T-cell (primary cell): Measurements from ENCODE around the gene PCDHAC2. TPM values are rescaled to one million over a fixed set of nuclear protein-coding genes. Genes with fewer than 3 reads are reported as not detected.

ENCODE experiments used
- ATAC-seq, 4 experiments: fragments of 200-7000 bp in 3 of 4; fragments of 150-1000 bp in 1 of 4; cut with Tn5 transposase; replicated peaks in 1 of 4; 1 replicate in 3 of 4; 2 replicates in 1 of 4; pipeline ENCODE4 v1.10.0; 2021; ENCODE audit warnings: moderate library complexity in 3 of 4, mild to moderate bottlenecking in 2 of 4, moderate number of reproducible peaks in 1 of 4
- CTCF ChIA-PET, 2 donors: fragments of 300-600 bp; sonication (Branson Sonifier 250); formaldehyde crosslinking; loops; one replicate each; lab custom pipeline; 2022; ENCODE audit warnings: antibody characterized with exemption in 2 of 2; lab: Charles Lee
- POLR2A ChIA-PET, 2 donors: fragments of 300-600 bp; sonication (Branson Sonifier 250); formaldehyde crosslinking; loops; one replicate each; lab custom pipeline; 2022; ENCODE audit warnings: antibody characterized with exemption in 2 of 2; lab: Charles Lee
- DNase-seq, 35 experiments: peaks; one replicate each; pipeline versions ENCODE4 v3.0.0 to v3.0.0-alpha.2; 2013 to 2023
- H3K27ac ChIP-seq: one replicate; pipeline ENCODE4 v1.5.1; 2013; ENCODE audit warnings: low read length
- H3K27me3 ChIP-seq, 2 experiments: replicated peaks in 1 of 2; 1 replicate in 1 of 2; 2 replicates in 1 of 2; pipeline versions ENCODE4 v1.6.1 to v1.7.0; 2013; ENCODE audit warnings: low read length in 1 of 2, mixed read lengths in 1 of 2; ENCODE audit not compliant: control insufficient read depth in 2 of 2, insufficient read depth in 2 of 2; ENCODE audit errors: extremely low read depth in 1 of 2
- H3K36me3 ChIP-seq, 2 donors: 1 replicate in 1 of 2; 2 replicates in 1 of 2; pipeline versions ENCODE4 v1.6.1 to v1.7.0; 2013; ENCODE audit warnings: low read length in 1 of 2; ENCODE audit not compliant: control insufficient read depth in 2 of 2, insufficient read depth in 1 of 2; ENCODE audit errors: extremely low read depth in 1 of 2
- H3K4me1 ChIP-seq, 2 experiments: 1 replicate in 1 of 2; 2 replicates in 1 of 2; pipeline versions ENCODE4 v1.6.1 to v1.7.0; 2013; ENCODE audit warnings: low read length in 2 of 2, mixed read lengths in 1 of 2; ENCODE audit not compliant: insufficient read depth in 2 of 2, control insufficient read depth in 1 of 2; ENCODE audit errors: extremely low read depth in 1 of 2
- H3K4me3 ChIP-seq, 2 donors: 1 replicate in 1 of 2; 2 replicates in 1 of 2; pipeline versions ENCODE4 v1.5.1 to v1.7.0; 2013; ENCODE audit warnings: mild to moderate bottlenecking in 2 of 2, low read length in 1 of 2, moderate library complexity in 1 of 2; ENCODE audit not compliant: control insufficient read depth in 1 of 2; ENCODE audit errors: extremely low read depth in 1 of 2
- H3K9me3 ChIP-seq: 2 replicates; pipeline ENCODE4 v1.7.0; 2013
- H3K27ac Mint-ChIP-seq, 2 donors: one replicate each; pipeline ENCODE4 v1.8.0; 2020 to 2021; ENCODE audit warnings: mild to moderate bottlenecking in 2 of 2, mixed read lengths in 2 of 2
- H3K27me3 Mint-ChIP-seq, 2 donors: one replicate each; pipeline ENCODE4 v1.8.0; 2021 to 2022; ENCODE audit warnings: mixed read lengths in 2 of 2
- H3K36me3 Mint-ChIP-seq: one replicate; pipeline ENCODE4 v1.8.0; 2021; ENCODE audit warnings: mixed read lengths
- H3K4me1 Mint-ChIP-seq, 3 donors: one replicate each; pipeline ENCODE4 v1.8.0; 2020 to 2022; ENCODE audit warnings: mixed read lengths in 3 of 3, mild to moderate bottlenecking in 1 of 3
- H3K4me3 Mint-ChIP-seq, 3 donors: one replicate each; pipeline ENCODE4 v1.8.0; 2020 to 2022; ENCODE audit warnings: mild to moderate bottlenecking in 3 of 3, mixed read lengths in 3 of 3, moderate library complexity in 3 of 3
- H3K9me3 Mint-ChIP-seq, 3 donors: one replicate each; pipeline ENCODE4 v1.8.0; 2020 to 2022; ENCODE audit warnings: mixed read lengths in 3 of 3
- WGBS: methylation state at CpG from one replicate; pipeline ENCODE4 v1.1.5; 2013; ENCODE audit warnings: missing lambda C conversion rate; ENCODE audit not compliant: insufficient coverage; 5-methylcytosine and 5-hydroxymethylcytosine counted together
- total RNA-seq, 35 experiments: library from RNA in 6 of 35; stranded (reverse) in 6 of 35; fragments of 120-200 nt in 1 of 35; gene quantifications; one replicate each; pipeline versions ENCODE4 v1.2.1 to v1.2.4 and lab custom pipeline; 2013 to 2026

Gene PCDHAC2
- total RNA-seq, 5 donors from 2014 or later (not counting 1 experiment from before 2014, with no cell fraction given), result 0.03 TPM; not detected in 4

GRCh38 chr5:140978983-140979382 lies 12.7 kb downstream of the PCDHAC2 start:
- ATAC-seq, result no peak
- POLR2A ChIA-PET, result no interaction called here
- peaks cover 0 to 2% of the 10 kb centered on the region in 2 experiments for H3K27me3 ChIP-seq
- WGBS, result 100% methylated on average over 1 of the region's 1 CpG
- H3K4me3 ChIP-seq, result no peak overlapping the region
- Mint-ChIP-seq H3K36me3 (no peaks in the 10 kb centered on the region), H3K9me3 (peaks cover 0 to 3% (median 0%) of the 10 kb centered on the region in 3 donors), H3K27ac (no peak overlapping the region), H3K27me3 (peaks cover 6 to 41% of the 10 kb centered on the region in 2 donors), H3K4me1 (no peaks in the 10 kb centered on the region), H3K4me3 (no peak overlapping the region)
- H3K36me3 ChIP-seq, result no peaks in the 10 kb centered on the region
- no peaks in the 10 kb centered on the region for H3K9me3 ChIP-seq
- H3K27ac ChIP-seq, result no peak overlapping the region
- CTCF ChIA-PET, result no interaction called here
- no peaks in the 10 kb centered on the region for H3K4me1 ChIP-seq
- DNase-seq, result no peak

GRCh38 chr5:140982083-140982716 lies 15.9 kb downstream of the PCDHAC2 start:
- CTCF ChIA-PET, result no interaction called here
- Histone ChIP-seq H3K36me3 (no peaks in the 10 kb centered on the region), H3K9me3 (no peaks in the 10 kb centered on the region), H3K27me3 (peaks cover 0 to 4% of the 10 kb centered on the region in 2 experiments), H3K4me1 (no peaks in the 10 kb centered on the region), H3K27ac (no peak overlapping the region), H3K4me3 (no peak overlapping the region)
- ATAC-seq (no peak), DNase-seq (no peak)
- Mint-ChIP-seq H3K27ac (no peak overlapping the region), H3K4me1 (no peaks in the 10 kb centered on the region), H3K9me3 (no peaks in the 10 kb centered on the region), H3K4me3 (no peak overlapping the region), H3K36me3 (no peaks in the 10 kb centered on the region), H3K27me3 (peaks cover 5 to 36% of the 10 kb centered on the region in 2 donors)
- 93% methylated on average over 4 of the region's 5 CpGs for WGBS
- POLR2A ChIA-PET, result no interaction called here

- ATAC-seq (no peak), DNase-seq (no peak)
- H3K9me3 ChIP-seq, result no peaks in the 10 kb centered on the region
- peaks cover 0 to 5% of the 10 kb centered on the region in 2 experiments for H3K27me3 ChIP-seq
- Mint-ChIP-seq H3K4me1 (no peaks in the 10 kb centered on the region), H3K27me3 (peaks cover 8 to 29% of the 10 kb centered on the region in 2 donors), H3K36me3 (no peaks in the 10 kb centered on the region), H3K4me3 (no peak overlapping the region), H3K27ac (no peak overlapping the region), H3K9me3 (no peaks in the 10 kb centered on the region)
- no peak overlapping the region for H3K27ac ChIP-seq
- ChIA-PET CTCF (no interaction called here), POLR2A (no interaction called here)
- no peaks in the 10 kb centered on the region for H3K4me1 ChIP-seq
- no peak overlapping the region for H3K4me3 ChIP-seq
- WGBS, result 14% methylated on average over 2 of the region's 3 CpGs
- no peaks in the 10 kb centered on the region for H3K36me3 ChIP-seq
Measured at GRCh38 chr5:140986117-140986521, 19.8 kb downstream of the PCDHAC2 start.

GRCh38 chr5:140988100-140988499 lies 21.8 kb downstream of the PCDHAC2 start:
- H3K4me1 Mint-ChIP-seq, result no peaks in the 10 kb centered on the region

GRCh38 chr5:140988608-140989007 lies 22.3 kb downstream of the PCDHAC2 start:
- ChIA-PET POLR2A (no interaction called here), CTCF (no interaction called here)
- Histone ChIP-seq H3K27me3 (peaks cover 0 to 5% of the 10 kb centered on the region in 2 experiments), H3K27ac (no peak overlapping the region), H3K36me3 (no peaks in the 10 kb centered on the region), H3K9me3 (no peaks in the 10 kb centered on the region), H3K4me1 (no peaks in the 10 kb centered on the region), H3K4me3 (no peak overlapping the region)
- Mint-ChIP-seq H3K4me1 (no peaks in the 10 kb centered on the region), H3K36me3 (no peaks in the 10 kb centered on the region), H3K27me3 (peaks cover 13 to 30% of the 10 kb centered on the region in 2 donors), H3K4me3 (no peak overlapping the region), H3K9me3 (no peaks in the 10 kb centered on the region), H3K27ac (no peak overlapping the region)
- no peak for DNase-seq
- 82% methylated on average over 3 of the region's 5 CpGs for WGBS
- ATAC-seq, result no peak

More at GRCh38 chr5:140988100-140988499, 21.8 kb downstream of the PCDHAC2 start:
- DNase-seq, result no peak
- H3K36me3 ChIP-seq, result no peaks in the 10 kb centered on the region
- H3K27me3 Mint-ChIP-seq, result peaks cover 13 to 35% of the 10 kb centered on the region in 2 donors
- H3K4me1 ChIP-seq, result no peaks in the 10 kb centered on the region
- no peak overlapping the region for H3K27ac ChIP-seq
- CTCF ChIA-PET, result interaction anchor here in 1 of 2 donors (0.9 kb wide), 1 partner anchor 12 kb away, joined by 3 read pairs; no protein-coding TSS in a partner anchor
- ATAC-seq, result no peak
- H3K4me3 ChIP-seq, result no peak overlapping the region
- no peaks in the 10 kb centered on the region for H3K9me3 ChIP-seq
- WGBS, result 72% methylated on average over 3 of the region's 5 CpGs
- POLR2A ChIA-PET, result no interaction called here
- H3K27me3 ChIP-seq, result peaks cover 0 to 5% of the 10 kb centered on the region in 2 experiments
- no peaks in the 10 kb centered on the region for H3K9me3 Mint-ChIP-seq
- H3K27ac Mint-ChIP-seq, result no peak overlapping the region
- H3K4me3 Mint-ChIP-seq, result no peak overlapping the region
- H3K36me3 Mint-ChIP-seq, result no peaks in the 10 kb centered on the region

GRCh38 chr5:140989254-140990020 lies 23.2 kb downstream of the PCDHAC2 start:
- no peak overlapping the region for H3K4me3 ChIP-seq
- ATAC-seq (no peak), DNase-seq (no peak)
- H3K9me3 ChIP-seq, result no peaks in the 10 kb centered on the region
- H3K4me3 Mint-ChIP-seq, result no peak overlapping the region
- H3K36me3 Mint-ChIP-seq, result no peaks in the 10 kb centered on the region
- POLR2A ChIA-PET, result no interaction called here
- peaks cover 13 to 27% of the 10 kb centered on the region in 2 donors for H3K27me3 Mint-ChIP-seq
- H3K9me3 Mint-ChIP-seq, result no peaks in the 10 kb centered on the region
- no peak overlapping the region for H3K27ac ChIP-seq
- no peaks in the 10 kb centered on the region for H3K4me1 ChIP-seq
- CTCF ChIA-PET, result no interaction called here
- no peaks in the 10 kb centered on the region for H3K36me3 ChIP-seq
- H3K27ac Mint-ChIP-seq, result no peak overlapping the region
- H3K27me3 ChIP-seq, result peaks cover 0 to 5% of the 10 kb centered on the region in 2 experiments
- WGBS, result 46% methylated on average over 5 of the region's 7 CpGs
- no peaks in the 10 kb centered on the region for H3K4me1 Mint-ChIP-seq
